Measurements from ENCODE around the gene C16orf90.
A peak's percentile ranks its signal among the peaks of the same experiment; 100 is the strongest.

C16orf90 gene

DNA sequence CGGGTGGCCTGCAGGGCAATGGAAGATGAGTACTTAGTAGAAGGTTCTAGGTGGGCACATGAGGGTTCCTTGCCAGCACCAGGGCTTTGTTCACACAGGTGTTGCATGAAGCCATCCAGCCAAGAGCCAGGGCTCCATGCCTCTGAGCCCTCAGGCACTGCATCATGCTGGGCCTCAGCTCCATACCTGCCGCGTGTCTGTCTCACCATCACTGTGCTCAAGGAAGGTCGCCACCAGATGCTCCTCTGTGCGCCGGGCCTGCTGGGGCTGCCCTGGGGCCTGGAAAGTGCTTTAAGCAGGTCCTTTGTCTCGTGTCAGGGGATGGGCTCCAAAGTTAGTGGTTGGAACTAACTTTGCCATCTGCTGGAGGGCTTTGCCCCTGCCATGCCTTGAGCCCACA, 25.6 kb downstream of the C16orf90 start:
- DNase-seq (ENCODE audit: low read depth, low spot score), result no peak

DNA sequence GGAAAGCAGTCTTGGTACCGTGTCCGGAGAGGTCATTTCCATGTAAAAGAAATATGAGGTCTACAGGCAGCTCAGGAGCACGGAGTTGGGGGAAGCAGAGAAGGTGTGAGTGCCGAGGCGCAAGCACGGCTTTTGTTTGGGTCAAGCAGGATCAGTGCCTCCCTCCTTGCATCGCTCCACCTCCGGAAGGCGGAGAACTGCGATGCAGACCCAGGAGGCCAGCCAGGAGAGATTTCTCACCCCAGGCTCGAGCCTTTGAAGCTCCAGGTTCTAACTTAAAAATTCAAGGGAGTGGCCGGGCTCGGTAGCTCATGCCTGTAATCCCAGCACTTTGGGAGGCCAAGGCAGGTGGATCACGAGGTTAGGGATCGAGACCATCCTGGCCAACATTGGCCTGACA, 26.8 kb downstream of the C16orf90 start:
- no peak for DNase-seq (ENCODE audit: low read depth, low spot score)

More for the DNA sequence above, 25.6 kb downstream of the C16orf90 start:
- no peak overlapping the region for H3K27ac ChIP-seq

DNA sequence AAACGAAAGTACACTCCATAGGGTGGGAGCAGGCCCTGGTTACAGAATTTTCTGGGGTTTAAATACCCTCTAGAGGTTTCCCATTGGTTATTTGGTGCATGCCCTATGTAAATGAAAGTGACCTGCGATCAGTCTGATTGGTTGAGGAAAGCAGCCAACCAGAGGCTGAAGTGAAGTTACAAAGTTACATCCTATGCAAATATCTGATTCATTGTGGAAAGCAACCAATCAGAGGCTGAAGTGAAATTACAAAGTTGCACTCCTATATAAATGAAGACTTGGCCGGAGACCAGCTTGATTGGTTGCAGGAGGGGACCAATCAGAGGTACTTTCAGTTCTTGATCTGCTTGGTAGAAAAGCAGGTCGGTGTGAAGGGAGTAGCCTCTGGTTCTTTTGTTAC, 27.4 kb downstream of the C16orf90 start:
- peak; percentile 31 for DNase-seq (ENCODE audit: low read depth, low spot score)
- H3K27ac ChIP-seq, result no peak overlapping the region

More for the DNA sequence above, 26.8 kb downstream of the C16orf90 start:
- H3K27ac ChIP-seq, result no peak overlapping the region

DNA sequence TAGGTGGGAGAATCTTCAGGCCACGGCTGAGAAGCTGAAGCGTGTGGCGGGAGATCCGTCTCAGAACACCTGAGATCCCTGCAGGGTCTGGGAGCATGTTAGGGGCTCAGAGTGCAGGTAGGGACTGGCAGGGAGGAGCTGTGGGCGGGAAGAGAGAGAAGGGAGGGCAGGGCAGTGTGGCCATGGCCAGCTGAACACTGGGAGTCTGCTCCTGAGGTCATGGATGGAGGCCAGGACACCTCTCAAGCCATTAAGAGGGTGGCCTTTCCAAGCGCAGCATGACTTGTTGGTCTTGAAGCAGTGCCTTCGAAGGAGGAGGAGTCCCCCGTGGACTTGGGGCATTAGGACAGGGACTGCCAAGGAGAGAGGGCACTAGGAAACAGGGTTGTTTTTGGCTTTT, 28.1 kb downstream of the C16orf90 start:
- no peak for DNase-seq (ENCODE audit: low read depth, low spot score)
- no peak overlapping the region for H3K27ac ChIP-seq

DNA sequence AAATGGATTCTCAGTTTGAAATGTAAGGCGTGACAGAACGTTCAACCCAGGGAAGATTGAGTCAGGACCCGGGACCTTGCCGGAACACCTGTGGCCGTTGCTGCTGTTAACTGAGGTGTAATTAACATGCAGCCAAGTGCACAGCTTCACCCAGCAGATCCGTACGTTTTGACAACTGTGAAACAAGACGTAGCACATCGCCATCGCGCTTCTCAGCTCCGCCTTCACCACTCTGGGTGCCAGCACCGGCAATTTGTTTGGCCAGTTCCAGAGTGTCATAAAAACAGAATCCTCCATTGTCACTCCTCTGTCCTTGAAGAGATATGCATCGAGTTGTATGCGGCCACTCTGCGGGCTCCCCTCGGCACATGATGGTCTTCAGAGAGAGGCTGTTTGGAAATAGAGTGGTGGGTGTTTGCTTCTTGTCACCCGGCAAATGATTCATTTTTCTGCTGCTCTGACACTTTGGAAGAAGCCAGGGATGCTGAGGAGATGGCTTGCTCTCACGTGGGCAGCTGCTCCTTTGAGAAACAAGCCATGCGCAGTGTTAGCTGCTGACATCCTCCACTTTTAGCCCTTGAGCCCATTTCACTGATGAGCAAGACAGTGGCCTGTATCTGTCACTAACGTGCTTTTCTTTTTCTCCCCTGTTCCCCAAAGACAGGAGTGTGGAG, 29.2 kb downstream of the C16orf90 start:
- no peak overlapping the region for H3K27ac ChIP-seq
- DNase-seq (ENCODE audit: low read depth, low spot score), result no peak

DNA sequence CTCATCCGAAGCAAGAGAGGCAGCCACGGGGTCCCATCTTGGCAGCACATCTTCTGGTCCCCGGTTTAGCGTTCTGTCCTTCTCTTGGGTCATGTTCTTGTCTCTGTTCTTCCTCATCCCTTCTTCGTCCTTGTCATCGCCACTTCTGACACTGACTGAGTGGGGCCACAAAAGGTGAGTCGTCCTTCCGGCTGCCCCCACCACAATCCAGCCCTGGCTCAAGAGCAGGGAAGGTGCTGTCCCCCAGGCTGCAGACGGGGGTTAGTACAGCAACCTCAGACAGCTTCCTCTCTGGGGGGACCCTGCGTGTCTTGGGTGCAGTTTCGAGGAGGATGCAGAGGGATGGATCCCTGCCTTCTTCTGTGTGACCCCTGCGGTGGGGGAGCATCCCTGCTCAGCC, 30.0 kb downstream of the C16orf90 start:
- H3K27ac ChIP-seq, result no peak overlapping the region
- DNase-seq (ENCODE audit: low read depth, low spot score), result no peak

DNA sequence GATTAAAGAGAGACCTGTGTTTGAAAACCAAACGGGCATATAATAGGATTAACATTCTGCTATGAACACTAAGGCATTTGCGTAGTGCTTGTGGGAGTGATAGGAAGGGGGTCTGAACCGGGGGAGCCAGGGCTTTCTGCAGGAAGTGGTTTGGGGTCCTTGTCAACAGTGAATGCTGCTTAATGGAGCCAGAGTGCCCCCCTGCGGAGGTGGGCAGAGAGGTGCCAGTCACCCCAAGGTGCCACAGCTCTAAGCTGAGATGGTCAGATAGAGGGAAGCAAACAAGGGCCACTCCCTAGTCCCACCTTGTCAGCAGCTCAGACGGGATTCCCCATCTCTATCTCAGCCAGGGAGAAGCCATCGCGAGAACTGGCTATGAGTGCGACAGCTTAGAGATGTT, 34.1 kb downstream of the C16orf90 start:
- no peak for DNase-seq (ENCODE audit: low read depth, low spot score)
- H3K27ac ChIP-seq, result no peak overlapping the region

DNA sequence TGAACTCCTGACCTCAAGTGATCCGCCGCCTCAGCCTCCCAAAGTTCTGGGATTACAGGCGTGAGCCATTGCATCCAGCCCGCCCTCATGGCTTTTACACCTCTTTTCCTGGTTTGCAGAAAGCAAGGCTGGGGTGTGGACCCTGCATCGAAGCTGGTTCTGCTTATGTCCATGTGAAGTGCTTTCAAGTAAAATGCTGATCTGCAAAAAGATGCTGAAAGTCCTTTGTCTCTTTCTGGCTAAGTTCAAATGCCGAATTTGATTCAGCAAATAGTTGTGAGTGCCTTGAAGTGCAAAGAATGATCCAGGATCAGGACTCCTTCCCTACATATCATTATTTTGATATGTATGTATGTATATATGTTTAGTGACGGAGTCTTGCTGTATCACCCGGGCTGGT, 34.7 kb downstream of the C16orf90 start:
- DNase-seq (ENCODE audit: low read depth, low spot score), result no peak
- H3K27ac ChIP-seq, result no peak overlapping the region

DNA sequence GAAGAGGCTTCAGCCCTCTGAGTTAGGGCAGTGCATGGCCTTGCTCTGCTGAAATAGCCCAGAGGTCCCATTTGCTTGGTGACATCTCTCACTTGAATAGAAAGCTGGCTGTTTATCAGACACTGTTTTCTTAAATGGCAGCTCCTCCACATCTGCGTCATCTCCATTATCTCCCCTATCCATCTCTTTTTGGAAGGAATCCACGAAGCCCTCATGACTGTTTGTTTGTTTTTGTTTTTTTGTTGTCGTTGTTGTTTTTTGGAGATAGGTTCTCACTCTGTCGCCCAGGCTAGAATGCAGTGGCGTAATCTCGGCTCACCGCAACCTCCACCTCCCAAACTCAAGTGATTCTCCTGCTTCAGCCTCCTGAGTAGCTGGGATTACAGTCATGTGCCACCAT, 35.2 kb downstream of the C16orf90 start:
- H3K27ac ChIP-seq, result no peak overlapping the region
- no peak for DNase-seq (ENCODE audit: low read depth, low spot score)

DNA sequence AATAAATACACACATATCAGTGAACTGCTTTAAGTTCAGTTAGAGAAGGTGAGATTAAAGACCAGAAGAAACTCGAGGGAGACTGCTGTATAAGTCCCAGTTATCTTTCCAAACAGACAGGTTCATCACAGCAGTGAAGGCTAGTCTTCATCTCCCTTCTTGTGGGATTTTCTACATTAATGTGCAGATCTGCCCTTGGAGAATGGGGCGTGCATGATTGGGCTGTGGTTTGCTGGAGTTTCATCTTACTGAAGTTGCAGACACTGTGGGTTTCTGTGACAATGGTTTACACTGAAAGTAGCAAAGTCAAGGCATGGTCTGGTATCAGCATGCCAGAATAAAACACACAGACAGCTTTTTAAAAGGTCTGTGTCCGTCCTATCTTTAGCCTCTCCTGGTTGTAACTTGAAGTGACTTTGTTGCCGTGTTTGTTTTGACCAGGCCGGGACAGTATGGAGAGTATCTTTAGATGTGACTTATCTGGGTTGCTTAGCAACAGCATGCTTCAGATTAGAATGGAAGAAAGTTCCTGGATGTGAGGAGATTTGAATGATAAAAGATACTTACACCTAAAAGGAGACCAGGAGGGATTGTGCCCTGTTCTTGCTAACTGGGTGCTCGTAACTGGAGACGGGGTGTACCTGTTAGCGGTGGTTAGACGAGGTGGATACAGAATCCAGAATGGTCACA, 35.7 kb downstream of the C16orf90 start:
- H3K27ac ChIP-seq, result peak overlapping the region; percentile 80
- no peak for DNase-seq (ENCODE audit: low read depth, low spot score)

DNA sequence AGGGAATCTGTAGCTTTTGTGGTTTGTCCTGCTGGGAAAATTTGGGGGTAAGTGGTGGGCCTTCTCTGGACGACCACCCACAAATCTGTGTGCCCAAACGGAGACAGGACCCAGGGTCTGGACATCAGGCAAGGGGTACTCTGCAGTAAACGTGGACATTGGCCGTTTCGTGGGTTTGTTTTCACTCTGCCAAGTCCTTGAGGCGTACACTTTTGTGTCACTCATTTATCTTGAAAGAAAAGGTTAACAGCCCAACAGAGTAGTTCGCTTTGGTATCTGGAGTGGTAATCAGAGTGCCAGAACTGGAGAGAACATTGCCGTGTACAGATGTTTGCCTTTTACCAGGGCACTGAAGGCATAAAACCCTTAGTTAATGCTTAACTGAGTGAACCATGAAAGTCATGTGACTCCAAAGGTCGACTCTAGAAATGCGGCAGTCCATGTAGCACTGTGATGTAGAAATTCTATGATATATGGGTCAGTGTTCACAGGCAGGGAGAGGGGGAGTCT, 36.4 kb downstream of the C16orf90 start:
- DNase-seq (ENCODE audit: low read depth, low spot score), result no peak
- H3K27ac ChIP-seq, result peak overlapping the region; percentile 80

DNA sequence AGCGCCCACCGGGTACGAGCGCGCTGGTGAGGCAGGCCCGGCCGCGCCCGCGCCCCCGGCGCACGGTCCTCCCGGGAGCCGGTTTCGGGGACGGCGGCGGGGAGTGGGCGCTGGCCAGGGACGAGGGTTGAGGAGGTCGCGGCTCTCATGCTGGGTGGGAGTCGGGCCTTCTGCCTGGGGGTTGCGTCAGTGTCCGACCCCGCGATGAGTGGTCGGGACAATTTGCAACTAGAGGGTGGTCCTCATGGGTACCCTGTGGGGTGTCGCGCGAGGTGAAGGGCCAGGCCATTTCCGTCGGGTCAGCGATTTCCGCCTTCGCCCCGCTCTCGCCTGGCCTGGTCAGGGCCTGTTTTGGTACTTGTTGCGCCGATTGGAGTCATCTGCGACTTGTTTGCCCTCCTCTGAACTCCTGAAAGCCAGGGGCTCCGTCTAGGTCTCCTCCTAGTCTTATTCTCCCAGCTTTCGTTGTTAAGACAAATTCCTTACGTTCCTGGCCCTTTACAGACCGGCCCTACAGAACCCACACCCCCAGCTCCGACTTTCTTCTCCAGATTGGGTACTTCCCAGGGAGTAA, 36.9 kb downstream of the C16orf90 start:
- H3K27ac ChIP-seq, result peak overlapping the region; percentile 80
- no peak for DNase-seq (ENCODE audit: low read depth, low spot score)

DNA sequence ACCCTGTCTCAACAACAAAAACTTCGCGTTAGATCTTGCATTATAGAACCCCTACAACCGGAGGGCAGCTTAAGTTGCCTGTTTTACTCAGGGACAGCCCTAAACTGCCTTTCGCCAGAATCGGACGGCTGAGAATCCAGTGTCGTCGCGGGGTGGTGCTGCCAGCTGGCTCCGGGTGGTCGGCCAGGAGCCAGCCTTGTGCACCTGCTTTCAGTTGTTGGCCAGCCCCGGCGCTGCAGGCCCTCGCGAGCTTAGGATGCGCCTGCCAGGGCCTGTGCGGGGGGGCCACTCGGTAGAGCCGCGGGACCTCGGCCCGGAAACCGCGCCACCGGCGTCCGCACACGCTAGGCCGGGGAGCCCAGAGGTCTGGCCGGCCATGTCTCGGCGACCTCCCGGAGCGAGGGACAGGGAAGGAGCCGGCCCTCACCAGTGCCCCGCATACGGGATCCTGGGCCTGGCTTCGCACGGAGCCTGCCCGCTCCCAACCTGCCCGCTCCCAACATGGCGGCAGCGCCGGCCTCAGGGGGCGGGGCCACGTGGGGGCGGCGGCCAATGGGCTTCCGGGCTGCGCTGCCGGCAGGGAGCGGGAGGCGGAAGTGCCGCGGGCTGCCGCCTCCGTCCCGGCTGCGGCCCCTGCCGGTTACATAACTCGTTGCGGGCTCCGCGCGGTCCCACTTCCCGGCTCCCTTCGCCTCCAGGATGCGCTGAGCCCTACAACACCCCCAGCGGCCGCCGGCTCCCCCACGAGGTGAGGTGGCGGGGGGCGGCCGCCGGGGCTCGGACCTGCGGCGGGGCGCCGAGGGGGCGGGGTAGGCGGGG, 37.6 kb downstream of the C16orf90 start:
- DNase-seq (ENCODE audit: low read depth, low spot score), result peak; percentile 49
- peak overlapping the region; percentile 80 for H3K27ac ChIP-seq

DNA sequence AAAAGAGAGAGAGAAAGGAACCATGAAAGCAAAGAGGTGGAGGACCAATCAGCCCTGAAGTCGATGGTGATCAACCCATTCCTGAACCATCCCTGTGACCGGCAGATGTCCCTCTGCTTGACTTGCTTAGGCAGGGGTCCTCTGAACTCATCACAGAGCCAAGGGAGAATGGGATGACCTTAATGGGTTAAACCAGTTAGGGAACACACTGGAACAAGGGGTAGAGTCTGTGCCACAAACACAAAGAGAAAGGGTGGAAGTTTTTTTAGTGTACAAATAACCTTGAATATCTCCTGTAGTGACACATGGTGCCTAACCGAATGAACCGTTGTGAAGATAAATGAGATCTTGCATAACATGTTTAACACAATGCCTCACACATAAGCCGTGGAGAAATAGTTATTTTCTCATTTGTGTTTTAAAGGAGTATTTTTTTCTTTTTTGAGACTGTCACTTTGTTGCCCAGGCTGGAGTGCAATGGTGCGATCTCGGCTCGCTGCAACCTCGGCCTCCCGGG, 40.6 kb downstream of the C16orf90 start:
- DNase-seq (ENCODE audit: low read depth, low spot score), result no peak
- H3K27ac ChIP-seq, result no peak overlapping the region

DNA sequence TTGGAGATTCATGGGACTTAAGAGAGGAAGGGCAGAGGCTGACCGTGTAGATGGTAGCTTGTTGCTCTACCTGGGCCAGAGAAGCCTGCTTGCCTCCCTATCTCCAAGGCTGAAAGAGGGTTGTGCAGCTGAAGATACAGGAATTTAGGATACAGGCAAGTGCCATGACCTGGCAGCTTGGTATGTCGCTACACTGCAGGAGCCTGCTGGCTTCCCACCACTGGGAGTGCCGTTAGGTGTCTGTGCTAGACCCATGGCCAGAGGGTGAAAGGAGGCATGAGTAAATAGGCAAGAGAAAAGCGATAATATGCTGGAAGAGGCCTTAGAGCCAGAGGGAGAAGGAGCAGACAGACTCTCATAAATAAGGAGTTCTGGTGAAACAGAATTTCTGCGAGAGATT, 41.2 kb downstream of the C16orf90 start:
- DNase-seq (ENCODE audit: low read depth, low spot score), result no peak

DNA sequence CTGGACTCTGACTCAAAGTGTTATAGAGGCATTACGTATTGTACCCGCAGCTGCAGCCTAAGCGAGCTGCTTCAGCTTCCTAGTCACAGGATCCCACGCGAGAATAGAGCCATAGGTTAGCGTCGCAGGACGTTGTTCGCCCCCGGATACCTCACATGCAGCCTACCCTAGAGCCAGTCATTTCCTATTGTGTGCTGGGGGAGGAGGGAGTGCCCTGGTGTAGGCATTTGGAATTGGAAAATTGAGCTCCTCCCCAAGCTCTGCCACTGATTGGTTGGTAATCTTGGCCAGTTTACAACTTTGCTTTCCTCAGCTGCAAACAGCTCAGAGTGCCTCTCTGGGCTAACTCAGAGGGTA, 51.3 kb downstream of the C16orf90 start:
- DNase-seq (ENCODE audit: low read depth, low spot score), result peak; percentile 33
- peak overlapping the region; percentile 83 for H3K27ac ChIP-seq

More for the DNA sequence above, 41.2 kb downstream of the C16orf90 start:
- no peak overlapping the region for H3K27ac ChIP-seq
